Activated naive CD8-positive, alpha-beta T cell treated with anti-CD3 and anti-CD28 coated beads, Interleukin-2, amount 50 U/mL, for 16 hours (primary cell): Measurements from ENCODE around the gene WBP2.
"Not testable (repeated sequence)": the region's sequence is repeated elsewhere in the genome, so short reads cannot be mapped to it uniquely, and the experiment has no call there.

Experiments
- DNase-seq: peaks from one replicate; pipeline ENCODE4 v3.0.0-alpha.2; 2020; ENCODE audit warnings: low read depth, low spot score

Gene WBP2

DNA sequence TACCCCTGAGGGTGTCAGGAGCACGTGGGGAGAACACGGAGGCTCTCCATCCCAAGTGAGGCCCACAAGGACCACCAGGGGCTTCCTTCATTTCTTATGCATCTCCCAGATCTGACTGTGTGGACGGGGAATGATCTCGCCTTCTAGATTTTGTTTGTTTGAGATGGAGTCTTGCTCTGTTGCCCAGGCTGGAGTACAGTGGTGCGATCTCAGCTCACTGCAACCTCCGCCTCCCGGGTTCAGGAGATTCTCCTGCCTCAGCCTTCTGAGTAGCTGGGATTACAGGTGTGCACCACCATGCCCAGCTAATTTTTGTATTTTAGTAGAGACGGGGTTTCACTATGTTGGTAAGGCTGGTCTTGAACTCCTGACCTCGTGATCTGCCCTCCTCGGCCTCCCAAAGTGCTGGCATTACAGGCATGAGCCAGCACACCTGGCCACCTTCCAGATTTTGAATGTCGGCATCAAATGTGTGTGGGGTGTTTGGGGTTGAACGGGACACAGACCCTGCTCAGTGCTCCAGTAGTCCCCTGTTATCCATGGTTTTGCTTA is 13.7 kb upstream of the WBP2 start:
- not testable (repeated sequence) for DNase-seq

DNA sequence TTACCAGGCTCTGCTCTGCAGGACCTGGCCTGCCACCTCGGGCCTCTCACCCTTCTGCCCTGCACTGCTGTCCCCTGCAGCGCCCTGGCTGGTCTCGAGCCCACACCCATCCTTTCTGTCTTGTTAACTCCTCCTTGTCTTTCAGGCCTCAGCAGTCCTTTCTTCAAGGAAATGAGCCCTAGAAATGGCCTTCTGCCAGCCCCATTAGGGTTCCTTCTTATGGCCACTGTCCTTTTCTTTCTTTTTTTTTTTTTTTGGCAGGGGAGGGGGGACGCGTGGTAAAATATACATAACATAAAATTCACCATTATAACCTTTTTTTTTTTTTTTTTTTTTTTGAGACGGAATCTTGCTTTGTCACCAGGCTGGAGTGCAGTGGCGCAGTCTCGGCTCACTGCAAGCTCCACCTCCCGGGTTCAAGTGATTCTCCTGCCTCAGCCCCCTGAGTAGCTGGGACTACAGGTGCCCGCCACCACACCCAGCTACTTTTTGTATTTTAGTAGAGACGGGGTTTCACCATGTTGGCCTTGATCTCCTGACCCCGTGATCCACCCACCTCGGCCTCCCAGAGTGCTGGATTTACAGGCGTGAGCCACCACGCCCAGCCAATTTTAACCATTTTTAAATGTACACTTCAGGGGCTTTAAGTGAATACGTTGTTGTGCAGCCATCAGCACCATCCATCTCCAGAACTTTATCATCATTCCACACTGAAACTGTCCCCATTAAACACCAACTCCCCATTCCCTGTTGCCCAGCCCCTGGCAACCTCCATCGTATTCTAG is 10.5 kb upstream of the WBP2 start:
- not testable (repeated sequence) for DNase-seq

DNA sequence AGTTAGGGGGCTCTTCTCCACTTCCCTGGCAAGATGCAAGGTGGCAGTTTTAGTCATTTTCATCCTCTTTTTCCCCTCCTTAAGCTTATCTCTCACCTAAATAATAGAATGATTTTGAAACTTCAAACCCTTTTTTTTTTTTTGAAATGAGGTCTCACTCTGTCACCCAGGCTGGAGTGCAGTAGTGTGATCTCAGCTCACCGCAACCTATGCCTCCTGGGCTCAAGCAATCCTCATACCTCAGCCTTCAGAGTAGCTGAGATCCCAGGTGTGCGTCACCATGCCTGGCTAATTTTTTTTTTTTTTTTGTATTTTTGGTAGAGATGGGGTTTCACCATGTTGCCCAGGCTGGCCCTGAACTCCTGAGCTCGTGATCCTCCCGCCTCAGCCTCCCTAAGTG is 9.8 kb upstream of the WBP2 start:
- DNase-seq = not testable (repeated sequence)

DNA sequence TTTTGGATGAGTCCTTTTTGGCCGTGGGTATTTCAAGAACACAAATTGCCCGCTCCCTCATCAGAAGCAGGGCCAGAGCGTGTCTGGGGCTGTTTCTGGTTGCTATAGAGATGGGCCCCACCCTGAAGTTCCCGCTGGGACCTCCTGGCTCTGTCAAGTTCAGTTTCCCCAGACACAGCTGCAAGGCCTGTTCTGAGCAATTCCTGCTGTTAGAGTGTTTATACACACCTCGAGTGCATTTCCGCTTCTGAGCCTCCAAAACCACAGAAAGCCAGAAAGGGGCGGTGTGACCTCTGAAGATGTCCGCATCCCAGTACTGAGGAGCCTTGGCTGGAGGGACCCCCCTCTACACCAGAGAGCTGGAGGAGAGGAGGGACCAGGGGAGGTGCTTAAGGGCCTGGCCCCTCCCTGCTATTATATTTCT is 9.3 kb upstream of the WBP2 start:
- no peak for DNase-seq

DNA sequence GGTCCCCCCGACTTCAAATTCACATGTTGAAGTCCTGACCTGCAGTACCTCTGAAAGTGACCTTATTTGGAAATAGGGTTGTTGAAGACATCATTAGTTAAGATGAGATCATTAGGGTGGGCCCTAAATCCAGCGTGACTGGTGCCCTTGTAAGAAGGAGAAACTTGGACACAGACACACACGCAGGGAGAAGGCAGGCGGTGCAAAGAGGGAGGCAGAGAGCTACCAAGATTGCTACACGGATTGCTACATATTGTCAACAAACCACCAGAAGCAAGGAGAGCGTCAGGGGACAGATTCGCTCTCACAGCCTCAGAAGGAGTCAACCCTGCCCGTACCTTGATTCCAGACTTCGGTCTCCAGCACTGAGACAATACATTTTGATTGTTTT is 6.8 kb upstream of the WBP2 start:
- no peak for DNase-seq

DNA sequence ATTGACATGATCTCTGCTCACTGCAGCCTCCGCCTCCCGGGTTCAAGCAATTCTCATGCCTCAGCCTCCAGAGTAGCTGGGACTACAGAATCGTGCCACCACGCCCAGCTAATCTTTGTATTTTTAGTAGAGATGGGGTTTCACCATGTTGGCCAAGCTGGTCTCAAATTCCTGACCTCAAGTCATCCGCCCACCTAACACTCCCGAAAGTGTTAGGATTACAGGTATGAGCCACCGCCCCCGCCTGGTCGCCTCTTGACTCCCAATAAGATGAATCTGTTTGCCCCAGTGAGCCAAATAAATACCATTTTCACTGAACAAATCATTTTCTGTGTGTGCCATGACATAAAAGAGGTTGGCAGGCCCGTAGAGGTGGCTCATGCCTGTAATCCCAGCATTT is 4.2 kb upstream of the WBP2 start:
- not testable (repeated sequence) for DNase-seq

DNA sequence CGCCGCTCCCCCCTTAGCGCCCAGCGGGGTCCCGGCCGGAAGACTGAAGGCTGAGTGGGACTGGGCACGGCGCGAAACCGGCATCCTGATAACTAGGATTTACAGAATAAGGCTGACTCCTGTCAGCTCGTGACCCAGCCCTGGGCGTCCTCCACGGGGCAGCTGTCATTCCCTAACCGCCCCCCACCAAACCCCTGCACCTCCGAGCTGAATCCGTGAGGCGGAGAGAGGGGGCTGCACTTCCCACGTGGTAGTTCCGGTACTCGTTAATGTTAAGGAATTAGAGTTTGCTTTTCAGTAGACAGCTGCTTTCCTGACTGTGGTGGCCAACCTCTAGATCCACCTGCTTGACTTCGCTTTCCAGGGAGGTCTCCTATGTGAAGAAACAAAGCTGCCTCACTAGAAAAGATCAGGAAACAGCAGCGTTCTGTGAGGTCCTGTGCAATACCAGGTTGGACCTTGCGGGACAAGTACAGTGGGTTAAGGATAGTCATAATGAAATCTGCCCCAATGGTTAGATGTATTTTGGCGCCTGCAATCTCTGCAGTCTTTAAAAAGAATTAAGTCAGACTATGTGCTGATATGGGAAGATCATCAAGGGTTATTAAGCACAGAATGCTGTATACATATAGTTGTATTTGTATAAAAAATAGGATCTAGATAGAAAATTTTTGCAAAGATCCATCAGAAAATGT is 1.1 kb upstream of the WBP2 start:
- no peak for DNase-seq

DNA sequence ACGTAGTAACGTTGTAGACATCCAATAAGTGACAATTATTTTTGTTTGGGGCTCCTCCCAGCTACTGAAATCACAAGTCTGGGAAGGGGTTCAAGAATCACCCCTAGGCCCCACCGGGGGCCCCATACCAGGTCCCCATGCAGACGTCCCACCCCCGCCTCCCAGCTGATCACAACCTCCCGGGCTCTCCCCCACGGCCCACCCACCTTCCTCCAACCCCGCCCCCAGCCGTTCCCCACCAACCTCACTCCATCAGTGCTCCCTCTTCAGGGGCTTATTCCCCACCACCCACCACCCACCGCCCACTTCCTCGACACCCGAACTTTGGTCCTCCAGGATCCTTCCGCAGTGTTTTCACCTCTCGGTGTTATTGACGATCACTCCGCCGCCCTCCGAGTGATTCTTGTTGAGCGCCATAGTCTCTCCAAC is 240 bp downstream of the WBP2 start:
- DNase-seq = peak; percentile 37

DNA sequence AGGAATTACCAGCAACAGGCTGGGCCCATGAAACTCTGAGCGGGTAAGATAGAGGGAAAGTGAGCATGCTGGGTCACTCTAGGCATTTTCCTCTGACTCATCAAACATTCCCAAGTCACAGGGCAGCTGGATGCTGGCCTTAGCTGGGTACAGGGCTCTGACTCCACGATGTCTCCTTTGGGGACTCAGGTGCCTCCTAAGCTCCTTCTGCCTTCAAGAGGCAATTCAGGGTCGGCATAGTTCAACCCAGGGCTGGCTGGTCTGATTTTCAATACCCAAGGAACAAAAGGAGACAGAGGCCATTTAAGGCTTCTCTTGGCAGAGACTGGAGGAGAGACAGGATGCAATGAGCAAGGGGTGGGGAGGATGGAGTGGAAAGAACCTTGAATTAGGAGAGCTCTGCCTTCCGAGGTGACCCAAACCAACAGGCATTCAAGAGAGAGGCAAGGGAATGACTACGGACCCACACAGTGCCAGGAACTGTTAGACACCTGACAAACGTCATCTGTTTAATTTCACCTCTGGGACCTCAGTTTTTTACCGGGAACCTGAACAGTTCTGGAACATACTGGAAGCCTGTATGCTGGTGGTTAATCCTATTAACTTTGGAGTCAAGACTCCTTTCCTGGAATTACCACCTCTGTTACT is 910 bp downstream of the WBP2 start:
- no peak for DNase-seq

DNA sequence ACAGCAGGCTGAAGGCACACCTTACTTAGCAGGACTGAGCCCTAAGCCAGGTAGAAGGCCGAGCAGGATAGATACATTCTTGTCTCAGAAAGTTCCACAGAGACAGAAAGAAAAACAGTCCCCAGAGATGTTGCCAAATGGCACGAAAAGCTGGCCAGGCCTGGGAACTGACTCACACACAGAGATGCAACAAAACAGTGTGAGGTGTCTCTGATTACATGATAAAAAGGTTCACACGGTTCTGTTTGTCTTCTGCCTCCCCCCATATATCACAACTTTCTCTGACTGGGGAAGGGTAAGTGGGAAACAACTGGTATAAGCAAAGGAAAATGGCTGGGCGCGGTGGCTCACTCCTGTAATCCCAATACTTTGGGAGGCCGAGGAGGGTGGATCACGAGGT is 1.7 kb downstream of the WBP2 start:
- DNase-seq = no peak

DNA sequence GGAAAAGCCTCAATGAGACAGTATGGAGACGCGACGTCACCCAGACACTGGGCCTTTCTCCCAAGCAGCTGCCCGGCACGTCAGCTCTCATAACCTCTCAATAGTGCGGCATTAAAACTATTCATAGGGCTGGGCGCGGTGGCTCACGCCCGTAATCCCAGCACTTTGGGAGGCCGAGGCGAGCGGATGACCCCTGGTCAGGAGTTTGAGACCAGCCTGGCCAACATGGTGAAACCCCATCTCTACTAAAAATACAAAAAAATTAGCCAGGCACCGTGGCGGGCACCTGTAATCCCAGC is 3.5 kb downstream of the WBP2 start:
- not testable (repeated sequence) for DNase-seq

DNA sequence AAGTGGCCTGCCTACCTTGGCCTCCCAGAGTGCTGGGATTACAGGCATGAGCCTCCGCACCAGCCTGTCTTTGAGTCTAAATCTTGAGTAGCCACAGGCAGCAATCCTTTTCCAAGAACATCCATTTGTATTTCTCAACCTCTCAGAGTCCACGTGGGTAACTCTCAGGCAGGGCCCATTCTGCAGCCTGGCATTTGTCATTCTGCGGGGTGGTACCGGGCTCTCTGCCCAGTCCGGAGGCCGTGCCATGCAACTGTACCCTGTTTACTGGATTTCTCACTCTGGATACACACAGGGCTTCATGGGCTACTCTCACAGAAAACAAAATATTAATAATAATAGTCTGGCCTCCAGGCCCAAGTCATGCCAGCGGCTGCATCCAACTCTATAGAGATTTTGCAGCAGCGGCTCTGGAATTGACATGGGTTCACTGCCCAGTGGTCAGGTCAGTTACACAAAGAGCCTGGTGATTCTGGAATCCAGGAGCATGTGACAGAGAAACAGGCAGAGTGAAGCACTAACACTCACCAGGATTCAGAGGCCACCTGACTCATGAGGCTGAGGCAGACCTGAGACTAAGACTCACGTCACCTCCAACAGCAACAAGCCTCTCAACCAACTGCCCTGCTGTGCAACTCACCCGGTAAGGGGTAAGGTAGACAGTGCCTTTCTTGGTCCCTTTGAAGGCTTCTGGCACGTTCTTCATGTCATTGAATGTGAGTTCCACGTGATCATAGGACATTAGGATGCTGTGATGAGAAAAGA is 4.0 kb downstream of the WBP2 start:
- DNase-seq = no peak

DNA sequence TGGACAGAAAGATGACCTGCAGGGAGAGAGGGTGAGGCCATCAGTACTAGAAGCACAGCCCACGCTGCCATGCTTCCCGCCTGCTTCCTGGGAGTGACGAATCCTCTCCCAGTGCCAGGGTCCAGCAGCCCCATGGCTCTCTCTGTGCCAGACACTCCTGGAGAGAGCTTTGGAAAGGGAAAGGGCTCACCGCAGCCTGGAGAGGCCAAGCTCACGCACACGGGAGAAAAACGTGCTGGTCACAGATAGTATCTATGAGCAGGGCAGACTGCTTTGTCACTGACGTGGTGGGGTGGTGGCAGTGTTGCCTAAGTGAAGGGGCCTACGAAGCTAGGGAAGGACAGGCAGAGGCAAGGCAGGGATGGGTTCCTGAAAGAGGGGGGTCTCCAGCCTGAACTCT is 5.4 kb downstream of the WBP2 start:
- DNase-seq = no peak

DNA sequence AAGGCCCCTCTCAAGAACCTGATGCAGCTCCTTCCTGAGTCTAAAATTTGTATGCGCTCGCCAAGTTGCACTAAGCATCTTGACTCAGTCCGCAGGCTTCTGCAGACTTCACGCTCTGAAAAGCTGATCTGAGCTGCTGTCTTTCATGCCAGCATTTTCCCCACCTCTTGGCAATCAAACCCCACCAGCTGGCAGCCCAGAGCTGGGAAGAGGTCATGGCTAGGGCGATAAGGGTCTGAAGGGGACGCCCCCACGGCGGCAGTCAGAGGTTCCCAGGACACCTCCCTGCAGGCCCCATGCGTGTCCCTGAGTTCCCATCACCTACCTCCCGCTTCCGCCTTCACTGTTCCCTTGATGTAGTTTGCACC is 5.9 kb downstream of the WBP2 start:
- no peak for DNase-seq

DNA sequence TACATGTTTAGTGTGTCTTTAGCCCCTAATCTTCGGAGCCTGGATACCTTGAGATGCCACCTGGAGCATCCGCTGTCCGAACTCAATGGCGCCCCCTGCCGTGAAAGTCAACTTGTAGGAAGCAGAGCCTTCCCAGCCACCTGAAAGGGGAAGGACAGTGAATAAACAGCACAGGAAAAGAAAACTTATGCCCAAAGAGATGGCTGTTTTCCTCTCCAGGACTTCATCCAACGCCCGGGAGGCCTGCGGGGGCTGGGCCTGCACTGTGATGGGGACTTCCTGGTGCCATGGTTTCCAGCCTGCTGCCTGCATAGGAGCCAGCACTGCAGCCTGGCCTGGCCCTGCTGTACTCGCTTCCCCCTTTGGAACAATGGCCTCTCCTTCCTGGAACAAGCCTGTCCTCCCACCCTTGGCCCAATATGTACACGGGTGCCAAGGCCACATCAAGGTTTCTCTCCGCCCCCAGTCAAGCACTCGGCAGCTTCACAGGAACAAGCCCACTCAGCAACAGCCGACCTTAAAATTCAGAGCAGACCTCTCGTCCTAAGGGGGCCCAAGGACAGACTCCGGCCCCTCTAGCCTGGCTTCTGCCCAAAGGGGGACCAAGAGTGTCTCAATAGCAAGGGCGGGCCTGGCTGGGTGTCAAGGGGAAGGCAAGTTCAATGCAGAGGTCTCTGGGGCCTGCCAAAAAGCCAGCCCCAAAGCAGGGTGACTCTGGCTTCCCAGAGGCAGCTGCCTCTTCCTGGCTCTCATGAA is 6.4 kb downstream of the WBP2 start:
- peak; percentile 71 for DNase-seq

DNA sequence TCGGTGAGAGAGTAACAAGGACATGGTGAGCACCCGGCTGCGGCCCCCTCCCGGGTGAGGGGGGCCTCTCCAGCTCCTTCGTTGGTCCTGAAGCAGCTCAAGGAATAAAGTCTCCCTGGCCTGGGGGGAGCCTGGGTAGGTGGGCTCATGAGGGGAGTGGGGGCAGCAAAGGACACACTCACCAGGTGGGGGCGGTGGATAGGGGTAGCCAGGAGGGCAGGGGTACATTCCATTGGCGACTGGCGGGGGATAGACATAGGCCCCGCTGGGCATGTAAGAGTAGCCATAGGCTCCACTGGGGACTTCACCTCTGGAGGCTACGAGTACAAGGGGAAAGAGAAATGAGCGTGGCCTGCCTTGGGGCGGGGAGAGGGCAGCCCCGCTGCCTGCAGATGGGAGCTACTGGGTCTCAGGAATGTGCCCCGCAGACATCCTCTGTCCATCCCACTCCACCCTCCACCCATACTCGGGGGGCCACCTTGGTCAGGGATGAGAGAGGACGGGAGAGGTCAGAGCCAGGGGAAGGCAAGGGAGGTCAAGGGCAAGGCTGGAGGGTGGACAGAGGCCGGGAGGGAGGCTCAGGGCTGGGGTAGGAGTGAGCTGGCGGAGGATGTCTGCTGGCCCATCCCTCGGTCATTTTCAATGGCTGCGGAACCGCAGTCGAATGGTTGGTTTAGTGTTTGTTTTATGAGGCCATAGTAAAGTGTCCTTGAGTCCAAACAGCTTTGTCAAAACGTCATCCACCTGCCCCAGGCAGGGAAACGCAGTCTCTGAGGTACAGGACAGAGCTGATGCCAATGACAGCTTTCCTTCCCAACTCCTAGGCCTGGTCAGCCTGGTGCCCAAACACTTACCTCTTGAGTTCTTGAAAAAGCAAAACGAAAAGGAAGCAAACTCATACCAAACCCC is 7.3 kb downstream of the WBP2 start:
- no peak for DNase-seq

DNA sequence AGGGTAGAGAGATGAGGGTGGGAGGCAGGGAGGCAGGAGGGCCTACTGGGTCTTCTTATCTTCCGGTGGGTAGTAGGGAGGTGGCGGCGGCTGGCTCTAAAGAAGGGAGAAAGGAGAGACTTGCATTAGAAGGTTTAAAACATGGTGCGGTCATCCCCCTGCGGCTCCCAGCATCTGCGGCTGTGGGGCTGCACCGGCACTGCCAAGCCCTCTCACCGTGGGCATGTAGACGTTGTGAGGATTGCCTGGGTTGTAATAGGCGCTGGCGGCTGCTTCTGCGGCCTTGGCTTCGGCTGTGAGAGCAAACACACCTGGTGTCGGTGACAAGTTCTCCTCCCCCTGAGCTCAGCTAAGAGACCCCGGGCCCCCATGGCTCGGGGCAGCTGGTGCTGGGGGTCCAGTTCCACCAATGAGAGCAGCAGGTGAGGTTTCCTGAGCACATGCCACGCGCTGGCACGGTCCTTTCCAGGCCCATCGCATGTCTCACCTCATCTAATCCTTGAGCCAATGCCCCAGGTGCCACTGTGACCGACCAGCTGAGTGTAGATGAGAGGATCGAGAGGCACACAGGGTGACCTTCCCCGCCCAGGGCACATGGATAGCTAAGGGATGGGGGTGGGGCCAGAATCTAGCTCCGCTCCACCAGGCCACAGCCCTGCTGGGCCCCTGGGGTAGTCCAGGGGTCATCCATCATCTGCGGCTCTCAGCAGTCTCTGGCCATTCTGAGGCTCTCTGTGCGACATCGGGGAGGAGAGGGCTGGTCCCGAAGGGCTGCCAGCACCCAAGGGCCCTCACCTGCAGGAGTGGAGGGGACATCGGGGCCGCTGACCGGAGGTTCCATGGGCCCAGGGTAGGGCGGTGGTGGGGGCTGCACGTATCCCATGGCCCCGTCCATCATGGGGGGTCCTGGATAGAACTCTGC is 8.2 kb downstream of the WBP2 start:
- DNase-seq = no peak

DNA sequence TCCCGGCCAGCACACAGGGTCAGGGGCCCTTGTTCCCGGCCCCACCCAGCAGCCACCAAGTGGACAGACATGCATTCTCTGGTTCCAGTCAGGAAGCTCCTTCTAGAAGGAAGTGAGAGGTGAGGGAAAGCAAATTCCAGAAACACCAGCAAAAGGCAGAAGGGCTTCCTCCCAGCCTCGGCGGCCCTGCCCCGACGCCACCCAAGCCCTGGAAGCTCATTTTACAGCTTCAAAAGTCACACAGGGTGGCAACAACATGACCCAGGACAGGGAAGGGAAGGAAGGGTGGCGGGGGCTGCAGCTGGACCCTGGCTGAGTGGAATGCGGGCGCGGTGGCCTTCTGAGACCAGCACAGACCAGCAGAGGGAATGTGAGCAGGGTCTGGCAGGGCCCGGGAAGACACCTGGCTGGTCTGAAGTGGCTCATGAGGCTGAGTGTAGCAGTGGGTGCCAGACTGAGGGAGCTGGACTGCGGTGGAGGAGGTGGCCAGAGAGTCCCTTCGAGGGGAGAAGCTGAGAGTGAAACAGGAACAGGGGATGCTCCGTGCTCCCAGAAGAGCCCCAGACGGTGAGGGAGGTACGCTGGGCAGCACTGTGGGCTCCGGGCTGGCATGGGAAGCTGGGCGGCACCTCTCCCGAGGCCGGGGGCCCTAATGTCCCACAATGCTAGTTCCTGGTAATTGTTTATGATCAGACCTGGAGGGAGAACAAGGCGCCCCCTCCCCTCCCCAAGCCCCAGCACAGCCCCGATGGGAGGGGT is 9.0 kb downstream of the WBP2 start:
- no peak for DNase-seq
